AG04449 (cell line): ENCODE measurements around the gene UNC79.

ENCODE experiments used
- CTCF ChIA-PET: fragments of 350-600 bp; formaldehyde crosslinking; extraction: SDS; loops from one replicate; lab custom pipeline; 2021; ENCODE audit warnings: antibody characterized with exemption; lab: Yijun Ruan, JAX
- POLR2A ChIA-PET: fragments of 400-600, 350-600 bp; formaldehyde crosslinking; extraction: SDS; loops from one replicate; lab custom pipeline; 2020; ENCODE audit warnings: antibody characterized with exemption, inconsistent platforms; lab: Yijun Ruan, JAX
- DNase-seq: peaks from one replicate; pipeline ENCODE4 v3.0.0-alpha.2; 2010; ENCODE audit warnings: low read depth, low spot score
- H3K4me3 ChIP-seq: 2 replicates; pipeline ENCODE4 v1.5.1; 2011; ENCODE audit warnings: low read depth, mild to moderate bottlenecking, control low read depth, low read length
- TF ChIP-seq, protein P1 (sequence below): IDR thresholded peaks from one replicate; pipeline ENCODE4 v1.5.1; 2011; ENCODE audit warnings: mild to moderate bottlenecking, moderate library complexity, low read length, control low read depth, inconsistent platforms; ENCODE audit not compliant: insufficient read depth; ENCODE audit errors: missing control alignments

The UNC79 gene

DNA sequence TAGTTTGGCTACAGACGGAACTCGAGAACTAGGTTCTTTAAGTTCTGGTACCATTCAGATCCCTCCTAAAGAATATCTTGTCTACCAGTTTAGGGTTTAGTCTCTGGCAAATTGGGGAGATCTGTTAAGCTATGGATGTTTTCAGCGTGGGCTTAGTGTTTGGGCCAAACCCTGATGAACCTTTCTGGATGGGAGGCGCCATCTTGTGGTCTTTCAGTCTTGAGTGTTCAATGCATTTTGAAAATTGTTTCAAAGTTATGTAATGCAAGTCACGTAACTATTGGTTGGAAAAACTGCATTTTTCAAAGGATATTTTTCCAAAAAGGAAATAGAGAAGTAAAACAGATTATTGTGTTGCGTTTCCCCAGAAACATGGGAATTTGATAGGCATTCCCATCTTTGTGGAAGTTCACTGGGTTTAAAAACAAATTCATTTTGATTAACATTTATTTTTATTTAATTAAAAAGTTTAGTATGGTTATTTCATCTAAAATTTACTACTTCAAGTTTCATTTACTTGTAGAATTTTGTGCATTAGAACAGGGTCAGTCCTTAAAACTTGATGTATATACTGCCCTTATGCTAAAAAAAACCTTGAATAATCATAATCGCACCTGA lies 188.5 kb downstream of the UNC79 start:
- POLR2A ChIA-PET, result no interaction called here
- no peak overlapping the region for H3K4me3 ChIP-seq
- CTCF ChIA-PET, result interaction anchor here (0.7 to 2.8 kb wide), 5 partner anchors 11 to 506 kb away, joined by 3 to 8 read pairs (median 4); partner anchors contain the start of gene UBR7
- TF ChIP-seq, protein P1, sequence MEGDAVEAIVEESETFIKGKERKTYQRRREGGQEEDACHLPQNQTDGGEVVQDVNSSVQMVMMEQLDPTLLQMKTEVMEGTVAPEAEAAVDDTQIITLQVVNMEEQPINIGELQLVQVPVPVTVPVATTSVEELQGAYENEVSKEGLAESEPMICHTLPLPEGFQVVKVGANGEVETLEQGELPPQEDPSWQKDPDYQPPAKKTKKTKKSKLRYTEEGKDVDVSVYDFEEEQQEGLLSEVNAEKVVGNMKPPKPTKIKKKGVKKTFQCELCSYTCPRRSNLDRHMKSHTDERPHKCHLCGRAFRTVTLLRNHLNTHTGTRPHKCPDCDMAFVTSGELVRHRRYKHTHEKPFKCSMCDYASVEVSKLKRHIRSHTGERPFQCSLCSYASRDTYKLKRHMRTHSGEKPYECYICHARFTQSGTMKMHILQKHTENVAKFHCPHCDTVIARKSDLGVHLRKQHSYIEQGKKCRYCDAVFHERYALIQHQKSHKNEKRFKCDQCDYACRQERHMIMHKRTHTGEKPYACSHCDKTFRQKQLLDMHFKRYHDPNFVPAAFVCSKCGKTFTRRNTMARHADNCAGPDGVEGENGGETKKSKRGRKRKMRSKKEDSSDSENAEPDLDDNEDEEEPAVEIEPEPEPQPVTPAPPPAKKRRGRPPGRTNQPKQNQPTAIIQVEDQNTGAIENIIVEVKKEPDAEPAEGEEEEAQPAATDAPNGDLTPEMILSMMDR, result peak; percentile 48
- no peak for DNase-seq

DNA sequence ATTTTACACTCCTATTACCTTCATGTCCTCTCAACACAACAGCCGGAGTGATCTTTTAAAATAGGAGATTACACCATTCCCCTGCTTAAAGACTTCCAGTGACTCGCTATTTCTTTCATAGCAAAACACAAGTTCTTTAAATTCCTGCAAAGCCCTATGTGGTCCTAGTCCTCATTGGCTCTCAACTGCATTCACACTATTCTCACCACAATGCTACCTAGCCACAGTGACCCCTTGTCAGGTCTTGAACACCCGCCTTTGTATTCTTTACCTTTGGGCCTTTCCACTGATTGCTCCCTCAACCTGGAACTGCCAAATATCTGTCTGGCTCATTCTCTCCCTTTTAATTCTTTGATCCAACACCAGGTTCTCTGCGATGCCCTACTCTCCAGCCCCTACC lies 197.3 kb downstream of the UNC79 start:
- TF ChIP-seq, protein P1, result no peak
- no peak overlapping the region for H3K4me3 ChIP-seq
- POLR2A ChIA-PET, result no interaction called here
- CTCF ChIA-PET, result no interaction called here
- DNase-seq, result no peak

DNA sequence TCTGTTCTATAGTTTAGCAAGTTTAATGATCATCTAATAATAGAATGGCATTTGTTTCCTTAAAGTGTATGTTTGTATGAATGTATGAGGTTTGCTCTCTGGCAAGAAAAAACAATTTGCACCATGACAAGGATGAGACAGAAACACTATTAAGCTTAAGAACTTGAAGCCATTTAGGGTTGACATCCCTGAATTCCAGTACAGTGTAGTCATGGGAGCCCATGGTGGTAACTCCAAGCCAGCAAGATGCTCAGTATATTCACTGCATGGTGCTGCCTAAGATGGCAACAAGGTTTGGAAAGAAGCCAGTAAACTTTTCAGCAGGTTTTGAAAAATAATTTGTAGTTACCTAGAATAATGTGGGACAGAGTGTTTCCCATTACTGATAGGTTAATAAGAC lies 198.9 kb downstream of the UNC79 start:
- TF ChIP-seq, protein P1, result no peak
- CTCF ChIA-PET, result no interaction called here
- DNase-seq, result no peak
- POLR2A ChIA-PET, result no interaction called here
- H3K4me3 ChIP-seq, result no peak overlapping the region

DNA sequence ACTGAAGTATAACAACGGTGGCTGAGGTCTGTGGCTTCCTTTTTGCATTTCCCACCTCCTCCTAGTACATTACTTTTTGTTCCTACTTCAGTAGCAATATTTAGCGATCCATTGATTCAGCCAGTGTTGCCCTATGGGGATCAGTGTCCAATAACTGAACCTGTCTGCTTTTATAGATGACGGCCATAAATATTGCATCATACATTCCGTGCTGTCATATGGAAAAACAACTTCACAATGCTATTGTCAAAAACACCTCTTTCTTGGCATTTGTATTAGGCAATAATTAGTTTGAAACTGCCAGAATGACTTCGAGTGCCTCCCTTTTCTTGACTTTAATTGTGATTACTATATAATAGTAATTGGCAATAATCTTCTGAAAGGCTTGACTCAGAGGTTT lies 208.1 kb downstream of the UNC79 start:
- POLR2A ChIA-PET, result no interaction called here
- TF ChIP-seq, protein P1, result no peak
- H3K4me3 ChIP-seq, result no peak overlapping the region
- CTCF ChIA-PET, result no interaction called here
- no peak for DNase-seq

DNA sequence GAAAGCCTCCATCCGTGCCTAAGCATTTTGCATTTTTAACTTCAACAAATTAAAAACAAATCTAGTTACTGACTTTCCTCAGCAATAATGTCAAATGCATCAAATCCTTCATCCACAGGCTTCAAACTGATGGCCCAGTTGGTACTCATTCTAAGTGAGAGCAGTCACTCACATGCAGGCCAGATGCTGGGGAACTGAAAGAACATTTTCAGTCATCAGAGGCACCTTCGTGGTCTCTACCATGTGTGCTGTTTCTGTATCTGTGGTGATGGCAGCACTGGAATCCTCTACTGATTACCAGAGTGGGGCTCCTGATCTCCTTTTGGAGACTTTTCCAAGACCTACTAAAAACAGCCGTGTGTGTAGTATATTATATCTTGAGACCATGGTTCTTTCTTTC lies 212.4 kb downstream of the UNC79 start:
- H3K4me3 ChIP-seq, result no peak overlapping the region
- ChIA-PET CTCF (no interaction called here), POLR2A (no interaction called here)
- no peak for DNase-seq
- TF ChIP-seq, protein P1, result no peak

DNA sequence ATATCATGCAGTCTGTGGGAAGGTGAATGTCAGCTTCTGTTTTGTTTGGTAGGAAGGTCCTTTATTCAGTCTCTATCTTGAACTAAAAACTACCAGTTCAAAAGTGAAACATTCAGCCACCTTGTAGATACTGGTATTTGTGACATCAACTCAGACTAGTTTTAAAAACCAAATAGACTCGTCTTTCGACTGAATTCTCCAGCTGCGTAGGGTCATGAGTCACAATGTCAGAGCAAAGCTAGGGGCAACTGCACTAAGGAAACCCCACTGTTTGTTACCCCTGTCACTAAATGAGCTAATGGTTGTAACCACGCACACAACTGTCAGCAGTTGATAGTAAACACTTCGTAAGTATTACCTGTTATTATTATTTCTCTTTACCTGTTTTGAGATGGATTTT lies 212.9 kb downstream of the UNC79 start:
- ChIA-PET CTCF (no interaction called here), POLR2A (no interaction called here)
- DNase-seq, result no peak
- TF ChIP-seq, protein P1, result no peak
- H3K4me3 ChIP-seq, result no peak overlapping the region
